GM06990 (cell line): ENCODE measurements around the gene MAP7.

Experiments used
- DNase-seq: peaks from one replicate; pipeline ENCODE4 v3.0.0-alpha.2; 2011; ENCODE audit not compliant: insufficient read length; ENCODE audit errors: extremely low read depth
- H3K27me3 ChIP-seq: replicated peaks from 2 replicates; pipeline ENCODE4 v1.6.0; 2011; ENCODE audit warnings: low read length; ENCODE audit not compliant: control insufficient read depth, insufficient read depth
- H3K36me3 ChIP-seq: 2 replicates; pipeline ENCODE4 v1.5.1; 2011; ENCODE audit warnings: low read length; ENCODE audit not compliant: control insufficient read depth, insufficient read depth
- H3K4me3 ChIP-seq: replicated peaks from 2 replicates; pipeline ENCODE4 v1.5.1; 2011; ENCODE audit warnings: low read depth, mild to moderate bottlenecking, control low read depth, low read length
- TF ChIP-seq, protein P1 (sequence below): IDR thresholded peaks from 2 replicates; pipeline ENCODE4 v1.5.1; 2011; ENCODE audit warnings: low read length, control low read depth, mild to moderate bottlenecking, inconsistent platforms; ENCODE audit not compliant: insufficient read depth, poor library complexity, severe bottlenecking

The MAP7 gene

DNA sequence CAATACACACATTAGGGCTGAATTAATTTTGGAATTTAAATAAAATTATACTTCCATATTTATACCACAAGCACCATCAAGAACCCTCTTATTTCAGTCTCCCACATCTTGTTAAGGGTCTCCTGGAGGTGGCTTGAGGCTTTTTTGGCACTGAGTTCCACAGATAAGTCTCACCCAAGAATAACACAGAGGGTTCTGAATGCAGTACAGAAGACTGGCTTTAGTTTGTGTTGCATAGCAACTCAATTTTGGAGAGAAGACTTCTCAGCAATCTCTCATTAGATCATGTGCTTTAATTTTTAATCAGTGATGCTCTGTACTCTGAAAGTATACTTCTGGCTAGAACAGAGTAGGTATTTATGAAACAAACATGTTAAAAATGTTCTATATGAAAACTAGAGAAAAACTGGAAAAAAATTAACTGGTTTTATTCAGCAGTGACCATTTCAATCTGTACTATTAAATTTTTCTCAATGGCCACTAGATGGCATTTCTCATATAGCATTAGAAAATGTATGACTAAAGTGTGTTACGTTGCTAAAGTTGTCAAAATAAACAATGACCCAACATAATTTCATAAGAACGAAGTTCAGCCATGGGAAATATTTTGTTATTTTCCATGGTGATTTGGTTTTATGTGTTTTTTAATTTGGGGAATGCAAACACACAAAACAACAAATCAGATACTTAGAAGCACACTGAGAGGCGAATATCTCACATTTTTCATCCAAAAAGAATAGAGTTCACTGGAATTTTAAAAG, 32.7 kb upstream of the MAP7 start:
- Histone ChIP-seq H3K4me3 (no peak overlapping the region), H3K36me3 (peaks cover 19% of the 10 kb centered on the region), H3K27me3 (no peaks in the 10 kb centered on the region)
- TF ChIP-seq, protein P1, sequence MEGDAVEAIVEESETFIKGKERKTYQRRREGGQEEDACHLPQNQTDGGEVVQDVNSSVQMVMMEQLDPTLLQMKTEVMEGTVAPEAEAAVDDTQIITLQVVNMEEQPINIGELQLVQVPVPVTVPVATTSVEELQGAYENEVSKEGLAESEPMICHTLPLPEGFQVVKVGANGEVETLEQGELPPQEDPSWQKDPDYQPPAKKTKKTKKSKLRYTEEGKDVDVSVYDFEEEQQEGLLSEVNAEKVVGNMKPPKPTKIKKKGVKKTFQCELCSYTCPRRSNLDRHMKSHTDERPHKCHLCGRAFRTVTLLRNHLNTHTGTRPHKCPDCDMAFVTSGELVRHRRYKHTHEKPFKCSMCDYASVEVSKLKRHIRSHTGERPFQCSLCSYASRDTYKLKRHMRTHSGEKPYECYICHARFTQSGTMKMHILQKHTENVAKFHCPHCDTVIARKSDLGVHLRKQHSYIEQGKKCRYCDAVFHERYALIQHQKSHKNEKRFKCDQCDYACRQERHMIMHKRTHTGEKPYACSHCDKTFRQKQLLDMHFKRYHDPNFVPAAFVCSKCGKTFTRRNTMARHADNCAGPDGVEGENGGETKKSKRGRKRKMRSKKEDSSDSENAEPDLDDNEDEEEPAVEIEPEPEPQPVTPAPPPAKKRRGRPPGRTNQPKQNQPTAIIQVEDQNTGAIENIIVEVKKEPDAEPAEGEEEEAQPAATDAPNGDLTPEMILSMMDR = peak; percentile 58
- DNase-seq = no peak

DNA sequence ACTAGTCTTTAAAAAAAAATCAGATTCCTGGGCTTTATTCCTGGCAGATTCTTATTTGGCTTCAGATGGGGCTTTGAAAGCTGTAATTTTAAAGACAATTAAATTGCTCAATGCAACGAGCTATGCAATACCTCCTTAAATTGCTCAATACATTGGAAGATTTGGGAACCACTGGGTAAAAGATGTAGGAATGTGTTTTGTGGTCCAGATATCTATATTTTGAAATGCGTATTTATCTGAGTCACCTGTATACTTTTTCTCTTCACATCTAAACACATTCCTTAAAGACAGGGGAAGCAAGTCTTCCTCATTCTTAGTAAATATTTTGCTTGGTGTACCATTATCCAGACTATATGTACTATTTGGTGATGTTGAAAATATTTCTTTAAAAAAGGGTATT, 29.6 kb upstream of the MAP7 start:
- Histone ChIP-seq H3K27me3 (no peaks in the 10 kb centered on the region), H3K4me3 (no peak overlapping the region), H3K36me3 (peaks cover 19% of the 10 kb centered on the region)
- TF ChIP-seq, protein P1 = no peak
- DNase-seq = no peak

DNA sequence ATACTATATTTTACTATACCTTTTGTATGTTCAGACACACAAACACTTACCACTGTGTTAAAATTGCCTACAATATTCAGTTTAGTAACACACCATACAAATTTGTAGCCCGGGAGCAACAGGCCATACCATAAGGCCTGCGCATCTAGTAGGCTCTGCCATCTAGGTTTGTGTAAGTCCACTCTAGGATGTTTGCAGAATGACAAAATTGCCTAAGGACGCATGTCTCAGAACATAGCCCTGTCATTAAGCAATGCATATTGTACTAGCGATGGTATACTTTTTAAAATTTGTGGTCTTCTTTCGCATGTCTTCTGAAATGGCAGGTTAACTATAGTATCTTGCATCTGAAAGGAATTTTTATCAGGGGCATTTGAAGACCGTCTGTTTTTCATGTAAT, 26.6 kb upstream of the MAP7 start:
- no peak overlapping the region for H3K4me3 ChIP-seq
- TF ChIP-seq, protein P1 = no peak
- H3K27me3 ChIP-seq = no peaks in the 10 kb centered on the region
- peaks cover 16% of the 10 kb centered on the region for H3K36me3 ChIP-seq
- DNase-seq = no peak

DNA sequence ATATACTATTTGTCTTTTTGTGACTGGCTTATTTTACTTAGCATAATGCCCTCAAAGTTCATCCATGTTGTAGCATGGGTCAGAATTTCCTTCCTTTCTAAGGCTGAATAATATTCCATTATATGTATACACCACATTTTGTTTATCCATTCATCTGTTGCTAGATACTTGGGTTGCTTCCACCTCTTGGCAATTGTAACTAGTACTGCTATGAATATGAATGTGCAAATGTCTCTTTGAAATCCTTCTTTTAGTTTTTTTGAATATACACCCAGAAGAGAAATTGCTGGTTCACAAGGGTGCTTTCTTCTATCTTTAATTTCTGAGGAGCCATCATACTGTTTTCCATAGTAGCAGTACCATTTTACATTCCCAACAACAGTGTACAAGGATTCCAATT, 21.3 kb upstream of the MAP7 start:
- H3K4me3 ChIP-seq = no peak overlapping the region
- DNase-seq = no peak
- TF ChIP-seq, protein P1 = no peak
- H3K27me3 ChIP-seq = no peaks in the 10 kb centered on the region
- H3K36me3 ChIP-seq = peaks cover 10% of the 10 kb centered on the region

DNA sequence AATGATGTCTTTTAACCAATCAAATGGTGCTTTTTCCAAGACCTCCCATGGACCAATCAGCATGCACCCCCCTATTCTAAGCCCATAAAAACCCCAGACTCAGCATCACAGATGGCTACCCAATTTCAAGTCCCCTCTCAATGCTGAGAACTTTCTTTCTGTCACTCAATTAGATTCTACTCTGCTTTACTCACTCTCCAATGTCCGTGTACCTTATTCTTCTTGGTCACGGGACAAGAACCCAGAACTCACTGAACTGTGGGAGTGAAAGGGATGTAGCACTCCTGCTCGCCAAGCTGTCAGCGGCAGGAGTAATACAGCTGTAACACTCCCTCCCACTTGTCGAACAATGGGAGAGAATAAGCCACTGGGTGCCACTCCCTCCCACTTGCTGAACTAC, 20.8 kb upstream of the MAP7 start:
- TF ChIP-seq, protein P1 = no peak
- Histone ChIP-seq H3K27me3 (no peaks in the 10 kb centered on the region), H3K4me3 (no peak overlapping the region), H3K36me3 (peaks cover 8% of the 10 kb centered on the region)
- no peak for DNase-seq
